Stimulated activated naive CD4-positive, alpha-beta T cell (primary cell): ENCODE data around the gene GMNC.

Experiments
- DNase-seq, 6 experiments: peaks; one replicate each; lab custom pipeline; 2025; lab: John Stamatoyannopoulos, UW

Gene GMNC

DNA sequence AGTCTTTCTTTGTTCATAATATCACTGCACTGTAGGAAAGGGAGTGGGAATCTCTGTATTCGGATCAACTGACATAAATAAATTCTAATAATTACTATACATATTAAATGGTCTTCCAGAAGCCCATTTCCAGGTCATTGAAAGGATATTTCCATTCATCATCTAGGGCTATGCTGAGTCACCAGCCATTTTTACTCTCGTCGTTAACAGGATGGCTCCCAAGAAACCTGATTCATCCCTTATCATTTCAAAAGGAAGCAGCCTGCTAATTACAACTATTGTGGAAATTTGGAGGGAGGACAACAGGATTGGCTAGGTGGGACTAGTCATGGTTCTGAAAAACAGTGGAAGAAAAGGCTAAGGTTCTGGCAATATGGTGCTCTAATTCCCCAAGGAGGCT, 13.6 kb downstream of the GMNC start:
- DNase-seq, result no peak

- no peak for DNase-seq
Measured at GRCh38 chr3:190847436-190847835, 15.1 kb downstream of the GMNC start.

DNA sequence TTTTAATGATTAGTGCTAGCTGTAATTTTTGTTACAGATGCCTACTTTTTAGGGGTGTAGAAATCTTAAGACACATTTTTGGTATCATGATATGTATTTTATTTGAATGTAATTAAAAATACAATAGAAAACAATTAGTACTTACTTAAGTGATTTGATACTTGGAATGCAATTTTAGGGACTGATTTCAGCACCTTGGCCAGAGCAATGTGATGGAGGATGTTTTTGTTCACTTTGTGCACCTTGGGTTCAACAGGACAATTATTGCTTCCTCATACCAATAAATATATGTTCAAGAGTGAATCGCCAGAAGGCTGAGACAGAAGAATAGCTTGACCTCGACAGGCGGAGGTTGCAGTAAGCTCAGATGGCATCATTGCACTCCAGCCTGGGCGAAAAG, 22.3 kb downstream of the GMNC start:
- DNase-seq, result no peak

DNA sequence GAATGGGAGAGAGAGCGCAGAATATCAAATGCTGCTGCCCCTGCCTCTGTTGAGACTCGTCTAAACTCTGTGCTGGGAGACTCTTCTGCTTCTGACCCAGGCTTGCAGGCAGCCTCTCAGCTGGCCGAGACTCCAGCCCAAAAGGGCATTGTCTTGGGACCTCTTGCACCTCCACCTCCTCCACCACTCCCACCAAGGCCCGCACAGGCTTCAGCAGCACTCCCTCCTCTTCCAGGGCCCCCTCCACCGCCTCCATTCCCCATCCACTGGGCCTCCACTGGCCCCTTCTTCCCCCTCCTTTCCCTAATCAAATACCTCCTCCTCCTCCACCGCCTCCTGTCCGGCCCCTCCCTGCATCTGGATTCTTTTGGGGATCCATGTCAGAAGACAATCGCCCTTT, 31.3 kb downstream of the GMNC start:
- DNase-seq, result no peak

- no peak for DNase-seq
Measured at GRCh38 chr3:190830031-190830430, 32.5 kb downstream of the GMNC start.

DNA sequence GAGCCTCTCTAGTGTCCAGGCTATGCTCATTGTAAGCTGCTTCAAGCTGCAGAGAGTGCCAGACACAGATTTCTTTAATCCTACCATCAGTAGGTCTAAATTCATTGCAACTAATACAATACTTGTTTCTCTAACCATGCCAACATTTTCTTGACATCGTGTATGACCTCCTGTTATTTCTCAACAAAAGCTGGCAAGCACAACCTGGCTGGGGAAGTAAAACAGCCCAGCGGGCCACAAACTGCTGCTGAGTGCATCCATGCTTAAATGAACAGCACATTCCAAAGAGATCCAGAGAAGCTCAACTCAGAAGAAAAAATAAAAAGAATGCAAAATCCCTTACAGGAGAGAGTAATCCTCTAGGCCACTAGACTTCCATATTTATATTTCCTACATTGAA, 36.5 kb downstream of the GMNC start:
- DNase-seq, result no peak

- no peak for DNase-seq
Measured at GRCh38 chr3:190825386-190826016, 37.0 kb downstream of the GMNC start.

GRCh38 chr3:190811775-190812480, 50.6 kb downstream of the GMNC start:
- no peak for DNase-seq

DNA sequence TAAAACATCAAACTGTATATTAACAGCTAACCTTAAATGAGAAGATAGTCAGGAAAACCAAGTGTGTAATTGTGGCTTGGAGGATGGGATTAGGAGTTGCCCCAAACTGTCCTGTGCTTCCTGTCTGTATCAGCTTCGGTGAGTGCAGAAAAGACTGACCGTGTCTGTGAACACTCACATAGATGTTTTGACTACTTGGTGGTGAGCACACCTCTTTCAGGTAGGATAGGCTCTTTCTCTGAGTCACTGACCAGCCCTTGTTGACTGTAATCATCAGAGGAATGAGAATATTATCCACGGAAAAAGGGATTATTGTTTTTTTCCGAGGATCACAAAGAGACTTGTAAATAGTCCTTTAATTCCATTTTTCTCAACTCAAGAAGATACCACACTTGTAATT, 51.5 kb downstream of the GMNC start:
- DNase-seq, result no peak

DNA sequence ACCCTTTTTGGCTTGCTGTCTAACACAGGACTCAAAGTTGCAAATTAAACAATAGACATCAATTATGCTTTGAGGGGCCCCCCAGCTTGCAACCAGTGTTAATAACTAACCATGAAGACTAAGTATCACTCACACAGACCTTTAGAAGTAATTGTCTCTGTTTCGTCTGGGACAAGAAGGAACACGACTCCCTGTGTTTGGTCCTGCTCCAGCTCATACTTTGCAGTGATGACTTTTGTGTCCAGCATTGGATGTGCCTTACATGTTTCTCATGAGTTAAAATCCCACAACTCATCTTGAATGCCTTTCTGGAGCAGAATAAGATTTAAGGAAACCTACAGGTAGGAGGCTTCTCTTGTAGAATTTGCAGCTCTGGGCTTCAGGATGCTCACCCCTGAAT, 53.1 kb downstream of the GMNC start:
- DNase-seq, result no peak

DNA sequence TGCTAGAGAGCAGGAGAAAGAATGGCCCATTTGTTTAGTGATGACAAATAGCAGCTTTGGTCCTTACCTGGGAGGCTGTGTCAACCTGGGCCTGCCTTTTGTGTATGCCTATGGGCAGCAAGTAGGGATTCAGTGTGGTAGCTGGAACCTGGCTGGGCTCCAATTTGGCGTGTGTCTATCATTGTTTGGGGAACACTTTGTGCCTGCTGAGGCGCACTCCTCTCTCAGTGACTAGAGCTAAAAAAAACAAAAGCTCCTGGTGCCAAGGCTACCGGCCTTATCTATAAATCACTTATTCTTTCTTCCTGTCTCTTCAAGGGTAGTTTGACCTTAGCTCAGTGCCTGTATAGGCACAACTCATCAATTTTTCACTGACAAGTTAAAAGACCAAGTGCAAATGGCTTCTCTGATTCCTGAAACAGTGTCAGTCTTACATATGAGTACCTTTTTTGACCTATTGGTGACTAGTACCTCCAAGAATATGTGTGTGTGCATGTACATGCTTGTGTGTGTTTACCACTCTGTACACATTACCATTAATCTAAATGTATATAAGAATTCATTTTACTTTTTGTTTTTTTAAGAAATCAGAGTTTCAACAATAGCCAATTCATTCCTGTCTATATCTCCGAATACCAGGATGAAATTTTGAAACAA, 54.6 kb downstream of the GMNC start:
- no peak for DNase-seq
